HepG2 (cell line): ENCODE data around the gene MRPL14. TPM values are rescaled to one million over a fixed set of nuclear protein-coding genes. Genes with fewer than 3 reads are reported as not detected.

Experiments
- KIAA2018 ChIP-seq: sonication (generic); formaldehyde crosslinking; IDR thresholded peaks from 2 replicates; pipeline ENCODE4 v1.5.0; 2020; ENCODE audit warnings: mild to moderate bottlenecking, missing genetic modification reagents, borderline replicate concordance
- MED8 ChIP-seq: sonication (generic); formaldehyde crosslinking; IDR thresholded peaks from 2 replicates; pipeline ENCODE4 v1.8.1; 2023; ENCODE audit warnings: mild to moderate bottlenecking, missing genetic modification reagents; ENCODE audit not compliant: insufficient replicate concordance
- PHF21A ChIP-seq: sonication (generic); formaldehyde crosslinking; IDR thresholded peaks from 2 replicates; pipeline ENCODE4 v1.5.0; 2020; ENCODE audit warnings: mild to moderate bottlenecking, missing genetic modification reagents
- SIN3A ChIP-seq: IDR thresholded peaks from 2 replicates; pipeline ENCODE4 v1.6.1; 2011; ENCODE audit warnings: low read depth, mild to moderate bottlenecking, control low read depth, low read length, borderline replicate concordance
- SNAPC5 ChIP-seq: sonication (generic); formaldehyde crosslinking; IDR thresholded peaks from 2 replicates; pipeline ENCODE4 v1.8.1; 2023; ENCODE audit warnings: mild to moderate bottlenecking, missing genetic modification reagents, borderline replicate concordance
- ZBTB25 ChIP-seq: IDR thresholded peaks from 2 replicates; pipeline ENCODE4 v1.6.1; 2018; ENCODE audit warnings: missing genetic modification reagents
- ZHX1 ChIP-seq: sonication (generic); formaldehyde crosslinking; IDR thresholded peaks from 2 replicates; pipeline ENCODE4 v1.8.1; 2022; ENCODE audit warnings: low read depth, mild to moderate bottlenecking, missing genetic modification reagents
- polyA plus RNA-seq, 8 experiments: library from polyadenylated mRNA; depleted of rRNA in 3 of 8; stranded (reverse) in 7 of 8; unstranded in 1 of 8; fragments of >200 nt; fragmentation: Illumina TruSeq in 4 of 8; extraction: Trizol in 4 of 8; gene quantifications; 2 replicates each; pipeline versions ENCODE4 v1.2.1 to v1.2.3, GENCODE V29; 2011 to 2016; ENCODE audit warnings: low read depth in 4 of 8, missing spikeins in 1 of 8, mixed read lengths in 1 of 8; ENCODE audit not compliant: insufficient read depth in 1 of 8
- total RNA-seq, 5 experiments: library from RNA; depleted of rRNA; stranded (reverse); fragments of >200 nt; fragmentation: Illumina TruSeq; extraction: Trizol; gene quantifications; 2 replicates each; pipeline ENCODE4 v1.2.3, GENCODE V29; 2016; ENCODE audit warnings: low read depth in 1 of 5

MRPL14 gene
- total and polyA plus RNA-seq, 2 of the 13 experiments (the other 11 are each of a cell fraction or from before 2014, with no cell fraction given), result 157 to 178 TPM

- TF ChIP-seq KIAA2018 (no peak; the same call in 1 of the 2 replicates), SNAPC5 (CRISPR knock-in tag) (peak; percentile 72; the same call in 1 of the 2 replicates), ZBTB25 (CRISPR knock-in tag) (no peak), ZHX1 (peak; percentile 90), SIN3A (0 out of 2 replicates have a peak, but pooled peaks have one; percentile 59), PHF21A (peak; percentile 95), MED8 (peak; percentile 23)
- TF ChIP-seq, all 625 proteins: peak for 313
These were observed 29.4 kb upstream of the MRPL14 start (continued) for GRCh38 chr6:44156494-44157151.
